K562 (cell line): ENCODE data around the gene TENM3. TPM values are rescaled to one million over a fixed set of nuclear protein-coding genes. Genes with fewer than 3 reads are reported as not detected.

Source experiments
- ATAC-seq: fragments of 200-7000 bp; cut with Tn5 transposase; 3 replicates; pipeline ENCODE4 v1.9.1; 2020; ENCODE audit warnings: moderate library complexity
- BruUV-seq: library from RNA; stranded (reverse); fragments of 400-500 nt; replicated peaks from 2 replicates; lab custom pipeline; 2021; lab: Mats Ljungman, UMichigan
- CTCF ChIA-PET: fragments of 300-600 bp; formaldehyde crosslinking; extraction: SDS; loops from one replicate; lab custom pipeline; 2021; ENCODE audit warnings: low intra/inter-chr PET ratio; lab: Yijun Ruan, JAX
- POLR2A ChIA-PET: fragments of 300-600, 350-650 bp; sonication (Branson Sonifier 250); formaldehyde crosslinking; extraction: SDS; loops from one replicate; lab custom pipeline; 2021; ENCODE audit warnings: antibody characterized with exemption, inconsistent platforms; lab: Yijun Ruan, JAX
- DNase-seq, 4 experiments: peaks; one replicate each; pipeline versions ENCODE4 v3.0.0 to v3.0.0-alpha.2; 2011 to 2018; ENCODE audit warnings: low spot score in 3 of 4, mixed read lengths in 3 of 4; ENCODE audit errors: extremely low read depth in 1 of 4
- FAIRE-seq: peaks from 2 replicates; lab custom pipeline; 2011; peaks lifted over from hg19 to GRCh38; lab: Jason Lieb, UNC
- H2AFZ ChIP-seq: 2 replicates; pipeline ENCODE4 v1.6.0; 2011; ENCODE audit warnings: low read depth, low read length, control low read depth, inconsistent platforms
- H3K27ac ChIP-seq: fragments of 200-600 bp; 3 replicates; pipeline ENCODE4 v1.8.0; 2011; ENCODE audit warnings: low read depth, mild to moderate bottlenecking, control low read depth, inconsistent platforms, low read length, moderate library complexity, mixed read lengths; ENCODE audit errors: extremely low read depth
- H3K27me3 ChIP-seq, 2 experiments: fragments of 300-600 bp in 1 of 2; 2 replicates in 1 of 2; 3 replicates in 1 of 2; pipeline versions ENCODE4 v1.6.0 to v1.8.0; 2011; ENCODE audit warnings: inconsistent platforms in 2 of 2, low read length in 2 of 2, mild to moderate bottlenecking in 1 of 2, mixed read lengths in 1 of 2, moderate library complexity in 1 of 2; ENCODE audit not compliant: control insufficient read depth in 2 of 2, insufficient read depth in 2 of 2
- H3K36me3 ChIP-seq: fragments of 300-600 bp; 3 replicates; pipeline ENCODE4 v1.8.0; 2011; ENCODE audit warnings: mild to moderate bottlenecking, low read length, inconsistent platforms; ENCODE audit not compliant: control insufficient read depth, insufficient read depth
- H3K4me1 ChIP-seq, 2 experiments: fragments of 200-600 bp in 1 of 2; replicated peaks in 1 of 2; 2 replicates in 1 of 2; 3 replicates in 1 of 2; pipeline versions ENCODE4 v1.5.1 to v1.8.0; 2011; ENCODE audit warnings: inconsistent platforms in 2 of 2, low read length in 2 of 2, mild to moderate bottlenecking in 1 of 2, mixed read lengths in 1 of 2, moderate library complexity in 1 of 2; ENCODE audit not compliant: control insufficient read depth in 2 of 2, insufficient read depth in 2 of 2
- H3K4me2 ChIP-seq: 2 replicates; pipeline ENCODE4 v1.6.1; 2011; ENCODE audit warnings: low read length, control low read depth, inconsistent platforms, mixed read lengths; ENCODE audit not compliant: insufficient read depth
- H3K4me3 ChIP-seq: fragments of 200-600 bp; sonication (generic), shearing (Covaris generic); 2 replicates; pipeline ENCODE4 v1.5.1; 2016; ENCODE audit warnings: control low read depth, inconsistent platforms
- H3K79me2 ChIP-seq: fragments of 200-600 bp; 3 replicates; pipeline ENCODE4 v1.8.0; 2011; ENCODE audit warnings: low read length, inconsistent platforms; ENCODE audit not compliant: control insufficient read depth, insufficient read depth
- H3K9ac ChIP-seq, 2 experiments: 2 replicates each; pipeline versions ENCODE4 v1.6.0 to v1.6.1; 2011; ENCODE audit warnings: low read depth in 2 of 2, low read length in 2 of 2, control low read depth in 1 of 2, inconsistent platforms in 1 of 2, mild to moderate bottlenecking in 1 of 2, mixed read lengths in 1 of 2; ENCODE audit not compliant: insufficient read depth in 1 of 2
- H3K9me1 ChIP-seq: one replicate; pipeline ENCODE4 v1.6.0; 2011; ENCODE audit warnings: inconsistent platforms, mild to moderate bottlenecking, low read length, moderate library complexity; ENCODE audit not compliant: control insufficient read depth, insufficient read depth
- H3K9me3 ChIP-seq: replicated peaks from 2 replicates; pipeline ENCODE4 v1.5.1; 2011; ENCODE audit warnings: low read depth, low read length, inconsistent platforms; ENCODE audit not compliant: control insufficient read depth, insufficient read depth
- H4K20me1 ChIP-seq: replicated peaks from 2 replicates; pipeline ENCODE4 v1.6.1; 2011; ENCODE audit warnings: low read length, inconsistent platforms, mixed read lengths; ENCODE audit not compliant: control insufficient read depth, insufficient read depth
- AFF1 ChIP-seq, 2 experiments: fragments of 450-650 bp; IDR thresholded peaks; 2 replicates each; pipeline ENCODE4 v1.6.1; 2018; ENCODE audit warnings: mild to moderate bottlenecking in 2 of 2, low read depth in 1 of 2; ENCODE audit not compliant: partially characterized antibody in 2 of 2
- CEBPB ChIP-seq: fragments of 450-650 bp; IDR thresholded peaks from 2 replicates; pipeline ENCODE4 v1.6.1; 2016; ENCODE audit warnings: missing genetic modification characterization, missing compliant biosample characterization
- WGBS: fragments of 100-300 bp; shearing (Covaris generic); methylation state at CpG from one replicate; pipeline ENCODE4 v1.1.6; 2016; ENCODE audit warnings: low coverage, mixed read lengths; ENCODE audit not compliant: insufficient coverage; ENCODE audit errors: missing lambda C conversion rate; 5-methylcytosine and 5-hydroxymethylcytosine counted together
- in situ Hi-C: fragments of 300-500 bp; cut with MboI; formaldehyde crosslinking; loops from 4 replicates; pipeline ENCODE4 v1.15.0; 2018; ENCODE audit warnings: inconsistent platforms, mixed read lengths
- intact Hi-C: fragments of 100-400 bp; cut with micrococcal nuclease; formaldehyde crosslinking; loops from 2 replicates; pipeline ENCODE4 v1.14.2; 2022
- polyA plus RNA-seq, 8 experiments: library from polyadenylated mRNA; depleted of rRNA in 4 of 8; stranded (reverse) in 5 of 8; unstranded in 3 of 8; fragments of >200 nt; fragmentation: Nextera tagmentation in 2 of 8; fragmentation: Illumina TruSeq in 1 of 8; extraction: Ambion mirVana in 2 of 8; extraction: Trizol in 1 of 8; gene quantifications; 2 replicates each; pipeline versions ENCODE4 v1.2.1 to v1.2.3, GENCODE V29; 2011 to 2014; ENCODE audit warnings: inconsistent platforms in 1 of 8, missing spikeins in 1 of 8
- total RNA-seq, 7 experiments: library from RNA; depleted of rRNA in 6 of 7; stranded (reverse); fragments of >200 nt in 6 of 7; fragmentation: Illumina TruSeq in 2 of 7; extraction: Trizol in 2 of 7; gene quantifications; 2 replicates each; pipeline versions ENCODE4 v1.2.1 to v1.2.3, GENCODE V29; 2011 to 2021; ENCODE audit warnings: low replicate concordance in 1 of 7

TENM3 gene
- total and polyA plus RNA-seq, 9 of the 15 experiments (the other 6 are each of a cell fraction or from before 2014, with no cell fraction given): 0.01 to 0.02 TPM; not detected in 7

GRCh38 chr4:182206916-182207315 lies 36.3 kb upstream of the TENM3 start:
- no peak for FAIRE-seq
- no TSS peak for BruUV-seq
- H3K27me3 ChIP-seq: peaks cover 2 to 15% of the 10 kb centered on the region in 2 experiments; a peak in 2 of 5 replicates
- no peak overlapping the region for H3K9ac ChIP-seq
- H3K9me1 ChIP-seq: no peaks in the 10 kb centered on the region
- H3K4me3 ChIP-seq: no peak overlapping the region
- no peaks in the 10 kb centered on the region for H3K79me2 ChIP-seq
- H3K4me1 ChIP-seq: no peaks in the 10 kb centered on the region
- ATAC-seq: no peak
- no peak overlapping the region for H2AFZ ChIP-seq
- in situ Hi-C loops: no loop called here
- no peak for TF ChIP-seq CEBPB
- TF ChIP-seq AFF1 (IDR thresholded peaks at IDR 0.05; ENCODE audit: low read depth in 1 of 2, partially characterized antibody in 2 of 2): no peak
- TF ChIP-seq, all 486 proteins: peak for 0
- CTCF ChIA-PET: no interaction called here
- Histone ChIP-seq H4K20me1 (no peaks in the 10 kb centered on the region), H3K9me3 (no peaks in the 10 kb centered on the region), H3K27ac (no peak overlapping the region), H3K36me3 (no peaks in the 10 kb centered on the region), H3K4me2 (no peak overlapping the region)
- POLR2A ChIA-PET: no interaction called here
- DNase-seq: no peak
- WGBS: 0% methylated on average over 4 of the region's 4 CpGs
- intact Hi-C loops: no loop called here
